NCI-H1417 treated with DMSO at 0.1 percent for 48 hours (cell line): ENCODE results near the gene PLCH2.

Source experiments
- DNase-seq: peaks from one replicate; lab custom pipeline; 2025; lab: John Stamatoyannopoulos, UW

PLCH2 gene, protein sequence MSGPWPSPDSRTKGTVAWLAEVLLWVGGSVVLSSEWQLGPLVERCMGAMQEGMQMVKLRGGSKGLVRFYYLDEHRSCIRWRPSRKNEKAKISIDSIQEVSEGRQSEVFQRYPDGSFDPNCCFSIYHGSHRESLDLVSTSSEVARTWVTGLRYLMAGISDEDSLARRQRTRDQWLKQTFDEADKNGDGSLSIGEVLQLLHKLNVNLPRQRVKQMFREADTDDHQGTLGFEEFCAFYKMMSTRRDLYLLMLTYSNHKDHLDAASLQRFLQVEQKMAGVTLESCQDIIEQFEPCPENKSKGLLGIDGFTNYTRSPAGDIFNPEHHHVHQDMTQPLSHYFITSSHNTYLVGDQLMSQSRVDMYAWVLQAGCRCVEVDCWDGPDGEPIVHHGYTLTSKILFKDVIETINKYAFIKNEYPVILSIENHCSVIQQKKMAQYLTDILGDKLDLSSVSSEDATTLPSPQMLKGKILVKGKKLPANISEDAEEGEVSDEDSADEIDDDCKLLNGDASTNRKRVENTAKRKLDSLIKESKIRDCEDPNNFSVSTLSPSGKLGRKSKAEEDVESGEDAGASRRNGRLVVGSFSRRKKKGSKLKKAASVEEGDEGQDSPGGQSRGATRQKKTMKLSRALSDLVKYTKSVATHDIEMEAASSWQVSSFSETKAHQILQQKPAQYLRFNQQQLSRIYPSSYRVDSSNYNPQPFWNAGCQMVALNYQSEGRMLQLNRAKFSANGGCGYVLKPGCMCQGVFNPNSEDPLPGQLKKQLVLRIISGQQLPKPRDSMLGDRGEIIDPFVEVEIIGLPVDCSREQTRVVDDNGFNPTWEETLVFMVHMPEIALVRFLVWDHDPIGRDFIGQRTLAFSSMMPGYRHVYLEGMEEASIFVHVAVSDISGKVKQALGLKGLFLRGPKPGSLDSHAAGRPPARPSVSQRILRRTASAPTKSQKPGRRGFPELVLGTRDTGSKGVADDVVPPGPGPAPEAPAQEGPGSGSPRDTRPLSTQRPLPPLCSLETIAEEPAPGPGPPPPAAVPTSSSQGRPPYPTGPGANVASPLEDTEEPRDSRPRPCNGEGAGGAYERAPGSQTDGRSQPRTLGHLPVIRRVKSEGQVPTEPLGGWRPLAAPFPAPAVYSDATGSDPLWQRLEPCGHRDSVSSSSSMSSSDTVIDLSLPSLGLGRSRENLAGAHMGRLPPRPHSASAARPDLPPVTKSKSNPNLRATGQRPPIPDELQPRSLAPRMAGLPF (N-terminal part only)

DNA sequence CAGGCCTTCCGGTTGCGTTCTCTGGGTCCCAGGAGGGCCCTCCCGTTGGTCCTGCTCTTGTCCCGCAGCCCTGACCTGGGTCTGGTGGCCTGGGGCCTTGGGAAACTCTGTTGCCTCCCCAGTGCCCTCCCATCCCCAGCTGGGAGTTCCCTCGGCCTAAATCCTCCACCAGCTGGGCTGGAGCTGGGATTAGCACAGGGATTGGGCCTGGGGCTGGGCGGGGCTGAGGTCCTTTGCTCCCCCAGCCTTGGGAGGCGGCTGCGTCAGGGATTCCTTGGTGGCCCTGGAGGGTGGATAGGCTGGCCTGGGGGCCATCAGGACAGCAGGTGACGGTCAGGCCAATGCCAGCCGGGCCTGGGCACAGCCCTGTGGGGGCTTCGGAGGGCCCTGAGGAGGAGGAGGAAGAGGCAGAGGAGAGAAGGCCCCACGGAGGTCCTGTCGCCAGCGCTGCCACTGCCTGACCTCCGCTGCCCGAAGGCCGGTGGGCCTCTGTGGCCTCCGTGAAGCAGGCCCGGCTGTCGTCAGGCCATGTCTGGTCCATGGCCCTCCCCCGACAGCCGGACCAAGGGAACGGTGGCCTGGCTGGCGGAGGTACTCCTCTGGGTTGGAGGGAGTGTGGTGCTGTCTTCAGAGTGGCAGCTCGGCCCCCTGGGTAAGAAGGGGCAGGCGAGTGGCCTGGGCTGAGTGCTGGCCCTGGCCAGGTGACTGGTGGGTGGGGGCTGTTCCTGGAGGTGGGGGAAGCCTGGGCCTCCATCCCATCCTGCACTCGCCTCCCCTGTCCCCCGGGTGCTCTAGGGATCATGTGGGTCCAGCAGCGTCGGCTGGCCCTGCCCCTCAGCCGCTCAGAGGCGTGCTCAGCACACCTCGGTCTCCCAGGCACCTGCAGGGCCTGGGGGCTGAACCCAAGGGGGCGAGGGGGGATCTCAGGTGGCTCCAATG is at the start of gene PLCH2:
Gene PLCH2 (plus strand): TSS at position 229 of the 939 bp plus-strand sequence. CDS start 300 bp downstream, at position 529.
- DNase-seq = no peak

DNA sequence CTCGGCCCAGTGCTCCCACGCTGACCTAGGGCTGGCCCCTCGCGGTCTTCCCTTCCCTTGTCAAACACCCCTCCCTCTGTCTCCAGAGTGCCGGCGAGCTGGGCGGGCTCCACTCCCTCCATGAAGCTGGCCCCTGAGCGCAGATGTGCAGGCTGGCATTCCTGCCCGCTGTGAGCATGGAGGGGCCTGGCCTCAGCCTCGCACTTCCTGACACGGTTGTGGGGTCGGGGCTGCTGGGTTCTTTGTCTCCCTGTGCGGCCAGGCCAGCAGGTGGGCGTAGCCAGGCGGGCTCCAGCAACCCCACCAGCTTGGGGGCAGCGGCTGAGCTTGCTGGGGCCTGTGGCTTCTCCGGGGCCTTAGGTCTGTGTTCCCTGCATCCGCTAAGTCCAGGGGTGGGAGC is 49.5 kb upstream of the PLCH2 start:
- DNase-seq = no peak

- DNase-seq = no peak
Observed at GRCh38 chr1:2427051-2427450, 49.0 kb upstream of the PLCH2 start.

- no peak for DNase-seq
Observed at GRCh38 chr1:2427976-2428375, 48.1 kb upstream of the PLCH2 start.

DNA sequence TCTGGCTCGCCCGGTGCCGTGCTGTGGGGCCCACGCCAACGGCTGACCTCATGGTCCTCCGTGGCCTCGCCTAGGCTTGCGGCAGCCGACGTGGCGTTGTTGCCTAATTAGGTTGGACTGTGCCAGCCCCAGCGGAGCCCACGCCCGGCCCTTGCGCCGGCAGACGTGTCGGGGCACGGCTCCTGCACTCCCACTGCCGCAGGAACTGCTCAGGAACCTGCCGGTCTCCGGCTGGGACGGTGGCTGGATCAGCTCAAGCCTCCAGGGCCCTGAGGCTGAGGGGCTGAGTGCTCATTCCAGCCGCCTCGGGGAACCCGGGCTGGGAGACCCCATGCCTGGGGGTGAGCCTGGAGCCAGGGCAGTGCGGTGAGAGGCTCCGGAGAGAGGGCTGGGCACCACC is 47.6 kb upstream of the PLCH2 start:
- DNase-seq = no peak

DNA sequence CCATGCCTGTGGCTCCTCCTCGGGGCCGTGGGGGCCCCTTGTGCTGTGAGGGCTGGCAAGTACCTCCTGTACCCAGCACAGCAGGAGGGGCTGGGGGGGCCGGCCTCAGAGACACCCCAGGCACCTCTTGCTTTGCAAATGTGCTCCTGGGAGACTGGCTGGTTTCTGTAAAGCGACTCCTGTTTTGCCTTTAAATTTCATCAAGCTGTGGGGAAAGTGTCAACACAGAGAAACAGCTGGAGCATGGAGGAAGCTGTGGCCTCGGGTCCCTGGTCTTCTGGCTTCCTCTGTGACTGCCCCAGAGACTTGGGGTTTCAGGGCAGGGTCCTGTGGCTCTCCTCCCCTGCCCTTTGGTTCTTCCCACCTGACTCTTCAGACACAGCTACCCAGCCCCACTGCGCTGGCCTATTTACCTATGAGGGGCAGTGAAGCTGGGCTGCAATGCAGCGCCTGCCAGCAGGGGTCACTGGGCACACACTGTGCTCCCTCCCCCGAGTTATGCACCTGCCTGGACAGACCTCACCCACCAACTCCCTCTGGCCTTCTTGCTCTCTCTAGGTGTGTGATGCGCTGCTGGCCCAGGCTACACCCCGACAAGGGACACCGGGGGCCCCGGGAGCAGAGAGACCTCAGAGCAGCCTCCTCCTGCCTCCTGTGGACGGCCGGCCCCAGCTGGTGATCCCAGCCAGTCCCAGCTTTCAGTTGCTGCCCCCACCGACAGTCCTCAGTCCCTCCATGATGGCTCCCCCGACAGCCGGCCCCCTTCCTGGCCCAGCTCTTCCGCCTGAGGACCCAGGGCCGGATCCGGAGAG is 46.1 kb upstream of the PLCH2 start:
- no peak for DNase-seq

DNA sequence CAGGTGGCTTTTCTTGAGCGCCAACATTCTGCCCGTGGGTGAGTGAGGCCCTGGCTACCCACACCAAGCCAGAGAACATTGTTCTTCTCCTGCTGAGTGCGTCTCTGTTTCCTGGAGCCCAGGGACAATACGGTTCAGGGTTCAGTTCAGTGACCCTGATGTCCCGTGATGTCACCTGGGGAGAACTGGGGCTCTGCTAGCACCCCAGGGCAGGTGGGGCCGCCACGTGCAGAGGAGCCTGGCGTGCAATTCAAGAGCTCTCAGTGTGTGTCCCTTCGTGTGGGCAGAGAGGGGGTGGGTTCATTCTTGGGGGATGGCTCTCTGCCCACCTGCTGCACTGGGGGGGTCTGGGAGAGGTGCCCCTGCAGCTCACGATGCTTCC is 45.5 kb upstream of the PLCH2 start:
- DNase-seq = no peak

- no peak for DNase-seq
Observed at GRCh38 chr1:2431103-2431502, 45.0 kb upstream of the PLCH2 start.

DNA sequence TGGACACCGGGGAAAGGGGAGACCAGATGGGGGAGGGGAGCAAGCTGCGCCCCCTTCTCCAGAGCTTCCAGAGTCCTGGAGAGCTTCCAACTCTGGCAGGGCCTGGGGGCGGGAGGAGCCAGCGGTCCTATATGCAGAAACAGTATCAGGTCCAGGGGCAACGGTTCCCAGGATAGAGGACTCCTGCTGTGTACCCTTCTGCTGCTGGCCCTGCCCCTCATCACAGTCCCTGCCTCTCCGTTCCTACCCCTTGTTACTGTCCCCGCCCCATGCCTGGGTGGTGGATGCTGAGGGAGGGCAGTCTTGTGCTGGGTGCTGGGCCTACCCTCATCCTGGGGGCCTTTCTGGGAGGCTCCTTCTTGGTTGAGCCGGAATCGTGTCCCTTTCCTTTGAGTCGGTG is 44.6 kb upstream of the PLCH2 start:
- no peak for DNase-seq

DNA sequence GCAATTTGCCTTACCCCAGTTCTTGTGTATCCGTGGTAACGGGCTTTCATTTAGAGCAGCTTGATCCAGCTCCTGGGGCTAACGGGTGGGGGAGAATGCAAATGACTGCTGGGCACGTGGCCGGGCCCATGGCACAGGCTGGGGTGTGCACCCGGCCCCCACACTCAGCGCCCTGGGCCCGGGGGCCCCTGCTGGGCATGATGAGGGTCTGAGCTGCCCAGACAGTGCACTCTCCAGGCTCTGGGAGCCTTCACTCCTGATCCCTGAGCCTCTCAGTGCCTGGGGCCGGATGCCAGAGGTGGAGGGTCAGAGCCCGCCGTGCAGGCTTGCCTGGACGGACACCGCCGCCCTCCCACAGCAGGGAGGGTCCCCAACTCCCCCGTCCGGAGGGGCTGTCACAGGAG is 43.6 kb upstream of the PLCH2 start:
- DNase-seq = no peak

GRCh38 chr1:2433196-2433595 is 42.9 kb upstream of the PLCH2 start:
- DNase-seq = no peak

- no peak for DNase-seq
Observed at GRCh38 chr1:2433936-2434655, 42.0 kb upstream of the PLCH2 start.

DNA sequence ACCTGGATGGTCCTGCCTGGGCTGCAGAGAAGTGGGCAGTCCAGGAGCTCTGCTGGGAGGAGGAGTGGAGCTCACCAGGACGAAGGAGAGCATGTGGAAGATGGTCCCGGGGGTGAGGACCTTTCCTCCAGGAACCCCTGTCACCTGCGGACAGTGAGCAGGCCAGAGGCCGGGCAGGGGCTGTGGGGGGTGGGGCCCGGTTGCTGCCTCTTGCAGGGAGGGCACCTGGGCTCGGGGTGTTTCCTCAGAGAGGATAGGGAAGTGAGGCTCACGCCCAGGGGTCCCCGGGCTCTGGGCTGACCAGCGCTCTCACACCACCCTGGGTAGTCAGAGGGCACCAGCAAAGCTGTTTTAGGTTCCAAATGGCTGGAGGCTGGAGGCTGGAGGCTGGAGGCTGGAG is 41.0 kb upstream of the PLCH2 start:
- DNase-seq = no peak

- no peak for DNase-seq
Observed at GRCh38 chr1:2435746-2436355, 40.2 kb upstream of the PLCH2 start.

- DNase-seq = no peak
Observed at GRCh38 chr1:2436876-2437275, 39.2 kb upstream of the PLCH2 start.

- DNase-seq = no peak
Observed at GRCh38 chr1:2437617-2438016, 38.5 kb upstream of the PLCH2 start.

- no peak for DNase-seq
Observed at GRCh38 chr1:2438038-2438437, 38.1 kb upstream of the PLCH2 start.

GRCh38 chr1:2438641-2439040 is 37.4 kb upstream of the PLCH2 start:
- no peak for DNase-seq

DNA sequence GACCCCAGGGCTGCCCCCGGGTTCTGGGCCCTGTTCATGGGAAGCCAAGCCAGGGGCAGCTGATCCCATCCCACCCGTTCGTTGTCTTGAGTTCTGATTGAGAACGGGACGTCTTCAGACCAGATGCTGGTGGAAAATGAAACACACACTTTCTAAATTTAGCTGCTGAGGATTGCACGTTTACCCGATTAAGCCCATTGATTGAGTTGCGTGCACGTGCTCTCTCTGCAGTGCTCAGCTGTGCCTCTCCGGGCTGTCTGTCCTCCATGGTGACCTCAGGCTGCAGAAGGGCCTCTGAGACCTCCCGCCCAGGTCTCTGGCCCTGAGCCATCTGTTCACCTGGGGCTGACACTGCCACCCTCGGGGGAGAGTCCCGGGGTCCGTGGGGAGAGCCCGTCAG is 36.7 kb upstream of the PLCH2 start:
- no peak for DNase-seq
